ENCODE measurements around the gene SGCD.

GRCh38 chr5:156500755-156501154 lies 173.8 kb downstream of the SGCD start:
- TF ChIP-seq CTCF (optimal IDR thresholded peaks at IDR 0.05 in 1 of 3, IDR thresholded peaks at IDR 0.05 in 1 of 3, conservative IDR thresholded peaks at IDR 0.05 in 1 of 3; ENCODE audit: extremely low read depth in 1 of 3, insufficient read depth in 2 of 3, low read length in 3 of 3), result no peak
- no peak for TF ChIP-seq EZH2 (IDR thresholded peaks at IDR 0.05; ENCODE audit: low read length)
